B cell (primary cell): ENCODE results near the gene FARP1.

Source experiments
- EZH2 ChIP-seq: IDR thresholded peaks from 2 replicates; pipeline ENCODE4 v1.6.1; 2012; ENCODE audit warnings: borderline replicate concordance, low read depth, mild to moderate bottlenecking, moderate library complexity, low read length; ENCODE audit not compliant: insufficient read depth, poor library complexity, severe bottlenecking
- TF ChIP-seq, protein P1 (sequence below): fragments of 200-600 bp; IDR thresholded peaks from one replicate; pipeline ENCODE4 v1.8.0; 2022; ENCODE audit warnings: antibody characterized with exemption, mild to moderate bottlenecking

GRCh38 chr13:98303858-98304257, 161.0 kb downstream of the FARP1 start:
- TF ChIP-seq, protein P1, sequence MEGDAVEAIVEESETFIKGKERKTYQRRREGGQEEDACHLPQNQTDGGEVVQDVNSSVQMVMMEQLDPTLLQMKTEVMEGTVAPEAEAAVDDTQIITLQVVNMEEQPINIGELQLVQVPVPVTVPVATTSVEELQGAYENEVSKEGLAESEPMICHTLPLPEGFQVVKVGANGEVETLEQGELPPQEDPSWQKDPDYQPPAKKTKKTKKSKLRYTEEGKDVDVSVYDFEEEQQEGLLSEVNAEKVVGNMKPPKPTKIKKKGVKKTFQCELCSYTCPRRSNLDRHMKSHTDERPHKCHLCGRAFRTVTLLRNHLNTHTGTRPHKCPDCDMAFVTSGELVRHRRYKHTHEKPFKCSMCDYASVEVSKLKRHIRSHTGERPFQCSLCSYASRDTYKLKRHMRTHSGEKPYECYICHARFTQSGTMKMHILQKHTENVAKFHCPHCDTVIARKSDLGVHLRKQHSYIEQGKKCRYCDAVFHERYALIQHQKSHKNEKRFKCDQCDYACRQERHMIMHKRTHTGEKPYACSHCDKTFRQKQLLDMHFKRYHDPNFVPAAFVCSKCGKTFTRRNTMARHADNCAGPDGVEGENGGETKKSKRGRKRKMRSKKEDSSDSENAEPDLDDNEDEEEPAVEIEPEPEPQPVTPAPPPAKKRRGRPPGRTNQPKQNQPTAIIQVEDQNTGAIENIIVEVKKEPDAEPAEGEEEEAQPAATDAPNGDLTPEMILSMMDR, result no peak
- TF ChIP-seq EZH2, result no peak
